UCSD-AML1 (cell line): ENCODE data around the gene MRPL54.

ENCODE experiments used
- DNase-seq: peaks from one replicate; lab custom pipeline; 2025; ENCODE audit not compliant: unreplicated experiment; lab: John Stamatoyannopoulos, UW

MRPL54 gene

GRCh38 chr19:3768748-3769099 lies 6.2 kb downstream of the MRPL54 start:
- no peak for DNase-seq

GRCh38 chr19:3769494-3769893 lies 7.0 kb downstream of the MRPL54 start:
- DNase-seq: no peak

GRCh38 chr19:3770136-3770999 lies 7.9 kb downstream of the MRPL54 start:
- DNase-seq: no peak

DNA sequence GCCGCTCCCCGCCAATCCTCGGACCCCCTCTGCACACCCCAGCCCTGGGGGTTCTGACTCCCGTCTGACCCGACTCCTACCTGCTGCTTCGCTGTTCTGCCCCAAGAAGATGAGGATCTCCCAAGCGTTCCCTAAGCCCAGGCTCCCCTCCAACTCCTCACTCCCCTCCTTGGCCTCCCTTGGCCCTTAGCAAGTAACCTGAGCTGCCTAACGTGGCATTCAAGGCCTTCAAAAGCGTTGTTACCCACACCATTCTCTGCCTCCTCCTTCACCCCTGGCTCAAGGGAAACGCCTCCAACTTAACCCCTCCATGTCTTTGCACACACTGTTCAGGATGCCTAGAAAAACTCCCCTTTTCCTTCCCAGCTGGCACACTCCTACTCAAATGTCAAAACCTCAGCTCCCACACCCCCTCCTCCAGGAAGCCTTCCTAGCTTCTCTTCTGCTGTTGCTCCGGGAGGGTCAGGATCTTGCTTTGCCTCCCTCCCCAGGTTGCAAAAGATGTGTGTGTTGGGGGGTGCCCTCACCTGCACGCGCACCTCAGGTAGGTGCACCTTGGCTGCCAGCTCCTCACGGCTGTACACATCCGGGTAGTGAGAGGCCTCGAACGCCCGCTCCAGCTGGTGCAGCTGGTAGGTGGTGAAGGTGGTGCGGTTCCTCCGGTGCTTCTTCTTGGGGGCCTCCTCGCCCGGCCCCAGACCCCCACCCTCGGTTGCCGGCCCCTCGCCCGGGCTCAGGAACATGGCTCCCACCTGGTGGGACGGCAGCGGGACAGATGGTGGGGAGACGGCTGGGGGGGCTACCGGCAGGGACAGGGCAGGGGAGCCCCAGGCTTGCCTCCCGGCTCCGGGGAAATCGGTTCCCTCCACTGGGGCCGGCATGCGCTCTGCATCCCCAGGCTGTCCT lies 8.8 kb downstream of the MRPL54 start:
- no peak for DNase-seq

GRCh38 chr19:3771906-3772455 lies 9.5 kb downstream of the MRPL54 start, which contains the start of gene RAX2:
TSS of gene RAX2 (minus strand) at chr19:3772228. CDS start at chr19:3771742, 486 bp downstream.
- no peak for DNase-seq

GRCh38 chr19:3773814-3774515 lies 11.5 kb downstream of the MRPL54 start:
- no peak for DNase-seq

- DNase-seq: no peak
These were observed 12.3 kb downstream of the MRPL54 start for GRCh38 chr19:3774621-3775373.

DNA sequence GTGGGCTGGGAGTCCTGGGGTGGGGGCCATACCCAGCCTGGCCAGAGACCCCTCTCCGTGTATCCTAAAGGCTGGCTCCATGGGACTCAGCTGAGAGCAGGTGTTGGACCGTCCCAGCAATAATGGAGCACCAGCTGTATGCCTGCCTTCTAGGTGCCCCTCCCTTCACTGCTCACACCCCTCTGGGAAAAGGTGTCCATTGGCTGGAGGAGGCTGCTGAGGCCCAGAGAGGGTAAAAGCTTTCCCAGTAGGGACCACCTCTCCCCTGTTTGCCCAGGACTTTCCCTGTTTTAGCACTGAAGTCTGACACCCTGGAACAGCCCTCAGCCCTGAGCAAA lies 12.9 kb downstream of the MRPL54 start:
- DNase-seq: no peak

DNA sequence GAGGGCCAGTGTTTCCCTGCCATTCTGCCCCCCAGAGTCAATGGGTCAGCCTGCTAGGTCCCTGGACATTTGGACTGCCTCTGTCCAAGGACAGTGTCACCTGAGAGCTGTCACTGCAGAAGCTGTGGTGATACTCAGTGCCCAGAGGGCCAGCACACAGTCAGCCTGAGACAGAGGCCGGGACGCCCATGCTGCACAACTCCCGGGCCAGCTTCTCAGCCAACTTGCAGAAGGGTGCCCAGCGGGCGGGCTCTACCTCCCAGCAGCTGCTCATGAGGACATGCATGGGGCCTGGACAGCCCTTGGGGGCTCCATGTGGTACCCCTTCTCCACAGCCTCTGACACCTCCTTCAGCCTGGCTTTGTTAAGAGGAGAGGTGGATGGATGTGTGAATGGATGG lies 13.3 kb downstream of the MRPL54 start:
- no peak for DNase-seq

DNA sequence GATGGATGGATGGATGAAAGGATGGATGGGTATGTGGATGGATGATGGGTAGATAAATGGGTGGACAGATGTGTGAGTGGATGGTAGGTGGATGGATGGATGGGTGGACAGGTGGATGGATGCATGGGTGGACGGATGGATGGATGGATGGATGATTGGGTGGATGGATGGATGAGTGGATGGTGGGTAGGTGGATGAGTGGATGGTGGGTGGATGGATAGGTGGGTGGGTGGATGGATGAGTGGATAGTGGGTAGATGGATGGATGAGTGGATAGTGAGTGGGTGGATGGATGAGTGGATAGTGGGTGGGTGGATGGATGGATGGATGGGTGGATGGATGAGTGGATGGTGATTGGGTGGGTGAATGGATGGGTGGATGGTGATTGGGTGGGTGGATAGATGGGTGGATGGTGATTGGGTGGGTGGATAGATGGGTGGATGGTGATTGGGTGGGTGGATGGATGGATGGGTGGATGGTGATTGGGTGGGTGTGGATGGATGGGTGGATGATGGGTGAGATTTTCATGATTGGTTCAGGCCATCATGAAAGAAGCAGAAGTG lies 14.1 kb downstream of the MRPL54 start:
- no peak for DNase-seq

DNA sequence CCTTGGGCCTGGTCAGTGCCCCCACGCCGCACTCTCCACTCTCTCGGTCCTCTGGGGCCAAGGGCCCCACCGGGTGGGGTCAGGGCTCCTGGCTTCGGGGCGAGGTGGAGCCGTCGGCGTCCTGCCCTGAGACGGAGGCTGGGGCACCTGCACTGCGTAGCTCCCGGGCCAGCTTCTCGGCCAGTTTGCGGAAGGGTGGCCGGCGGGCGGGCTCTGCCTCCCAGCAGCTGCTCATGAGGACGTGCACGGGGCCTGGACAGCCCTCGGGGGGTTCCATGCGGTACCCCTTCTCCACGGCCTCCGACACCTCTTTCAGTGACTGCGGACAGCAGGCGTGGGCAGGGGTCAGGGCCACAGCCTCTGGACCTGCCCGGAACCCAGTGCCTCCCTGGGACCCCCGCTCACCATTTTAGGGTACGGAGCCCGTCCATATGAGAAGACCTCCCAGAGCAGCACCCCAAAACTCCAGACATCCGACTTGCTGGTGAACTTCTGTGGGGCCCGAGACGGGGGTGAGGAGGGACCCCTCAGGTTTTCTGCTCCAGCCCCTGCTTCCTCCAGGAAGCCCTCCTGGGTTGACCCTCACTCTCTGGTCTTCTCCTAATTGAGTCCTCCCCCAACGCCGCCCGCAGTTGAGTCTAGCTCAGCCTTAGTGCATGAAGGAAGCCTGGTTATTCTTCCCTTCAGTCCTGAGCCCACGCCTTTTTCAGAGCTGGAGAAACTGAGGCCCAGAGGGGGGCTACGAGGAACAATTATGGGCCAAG lies 15.8 kb downstream of the MRPL54 start:
- DNase-seq: no peak

DNA sequence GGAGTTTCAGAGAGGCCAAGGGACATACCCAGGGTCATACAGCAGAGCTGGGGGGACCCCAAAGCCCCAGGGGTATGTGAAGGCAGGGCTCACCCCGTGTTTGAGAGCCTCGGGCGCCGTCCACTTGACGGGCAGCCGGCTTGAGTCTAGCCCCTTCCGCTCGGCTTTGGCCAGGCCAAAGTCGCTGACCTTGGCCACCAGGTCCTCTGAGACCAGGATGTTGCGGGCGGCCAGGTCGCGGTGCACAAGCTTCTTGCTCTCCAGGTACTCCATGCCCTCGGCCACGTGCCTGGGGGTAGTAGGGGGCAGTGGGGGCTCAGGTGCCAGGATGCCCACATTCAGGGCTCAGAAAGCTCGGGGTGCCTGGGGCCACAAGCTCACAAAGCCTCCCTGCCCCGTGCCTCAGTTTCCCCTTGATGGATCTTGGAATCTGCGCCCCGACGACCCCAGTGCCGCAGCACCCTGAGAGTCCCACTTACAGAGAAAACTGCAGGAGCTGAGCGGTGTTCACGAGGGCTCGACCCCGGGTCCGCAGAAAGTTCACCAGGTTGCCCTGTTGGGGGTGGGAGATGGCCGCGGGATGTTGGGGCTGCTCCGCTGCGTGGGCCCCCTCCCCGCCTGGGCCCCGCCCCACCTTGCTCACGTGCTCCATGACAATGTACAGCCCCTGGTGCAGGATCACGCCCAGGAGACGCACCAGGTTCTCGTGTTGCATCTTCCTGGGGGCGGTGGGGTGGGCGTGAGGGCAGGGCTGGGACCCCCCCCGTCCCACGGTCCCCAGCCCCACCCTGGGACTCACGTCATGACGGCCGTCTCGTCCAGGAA lies 16.6 kb downstream of the MRPL54 start:
- DNase-seq: no peak

DNA sequence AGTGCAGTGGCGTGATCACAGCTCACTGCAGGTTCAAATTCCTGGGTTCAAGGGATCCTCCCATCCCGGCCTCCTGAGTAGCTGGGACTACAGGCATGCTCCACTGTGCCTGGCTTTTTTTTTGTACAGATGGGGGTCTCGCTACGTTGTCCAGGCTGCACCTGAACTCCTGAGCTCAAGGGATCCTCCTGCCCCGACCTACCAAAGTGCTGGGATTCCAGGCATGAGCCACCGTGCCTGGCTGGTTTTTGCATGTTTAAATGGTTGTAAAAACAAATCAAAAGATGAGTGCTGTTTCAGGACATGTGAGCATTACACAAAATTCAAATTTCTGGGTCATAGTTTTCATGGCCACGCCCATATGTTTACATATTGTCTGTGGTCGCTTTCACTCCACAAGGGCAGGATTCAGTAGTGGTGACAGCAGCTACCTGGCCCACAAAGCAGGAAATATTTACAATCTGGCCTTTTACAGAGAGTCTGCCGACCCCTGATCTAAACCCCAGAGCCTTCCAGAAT lies 18.4 kb downstream of the MRPL54 start:
- DNase-seq: no peak

DNA sequence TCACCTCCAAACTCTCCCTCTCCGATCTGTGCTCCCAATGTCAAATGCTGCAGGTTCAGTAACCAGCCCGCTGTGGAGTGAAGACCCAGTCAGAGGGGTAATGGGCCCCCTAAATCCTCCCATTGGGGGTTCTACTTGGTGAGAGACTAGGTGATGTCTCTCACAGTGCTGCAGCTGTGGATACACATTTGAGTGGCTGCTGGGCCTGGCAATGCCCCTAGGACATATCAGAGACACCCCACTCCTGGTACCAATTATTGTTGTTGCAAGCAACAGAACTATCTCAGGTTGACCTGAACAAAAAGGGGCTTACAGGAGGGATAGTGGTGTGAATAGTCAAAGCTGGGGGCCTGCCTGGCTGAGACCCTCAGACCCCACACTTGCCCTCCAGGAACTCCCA lies 19.1 kb downstream of the MRPL54 start:
- no peak for DNase-seq

- no peak for DNase-seq
These were observed 19.8 kb downstream of the MRPL54 start for GRCh38 chr19:3782330-3782729.

DNA sequence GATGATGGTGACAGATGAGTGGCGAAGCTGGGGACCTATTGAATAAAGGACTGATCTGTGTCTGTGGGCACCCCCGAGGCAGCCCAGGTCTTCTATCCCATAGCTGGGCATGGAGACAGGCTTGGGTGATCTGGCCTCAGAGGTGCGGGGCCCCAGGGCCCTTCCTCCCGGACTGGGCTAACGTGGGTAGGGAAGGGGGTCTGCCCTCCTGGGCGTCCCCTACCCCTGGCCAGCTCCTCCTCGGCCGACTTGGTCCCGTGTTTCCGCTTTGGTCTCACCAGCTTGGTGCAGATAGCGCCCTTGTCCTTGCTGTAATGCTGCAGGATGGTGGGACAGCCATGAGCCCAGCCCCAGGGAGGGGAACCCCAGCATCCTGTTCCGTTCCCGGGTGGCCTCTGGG lies 20.4 kb downstream of the MRPL54 start:
- no peak for DNase-seq

- DNase-seq: peak; percentile 23
These were observed 21.4 kb downstream of the MRPL54 start for GRCh38 chr19:3783660-3784584.
